Frontal cortex (tissue), 4 donors: ENCODE data around the gene PGBD4. TPM values are rescaled to one million over a fixed set of nuclear protein-coding genes. Genes with fewer than 3 reads are reported as not detected.

Experiments
- DNase-seq, 2 donors: peaks; one replicate each; pipeline ENCODE4 v3.0.0; 2012; ENCODE audit warnings: low spot score in 2 of 2
- FAIRE-seq: peaks from 2 replicates; lab custom pipeline; 2012; peaks lifted over from hg19 to GRCh38; lab: Jason Lieb, UNC
- total RNA-seq: library from RNA; depleted of rRNA; stranded (reverse); fragments of >200 nt; gene quantifications from one replicate; pipeline ENCODE4 v1.2.3, GENCODE V29; 2014
- donor health status: control.
- donor health status: control.
- donor health status: control.

PGBD4 gene
- 4.5 TPM for total RNA-seq

GRCh38 chr15:34101366-34102174 is at the start of gene PGBD4, which contains the start of gene EMC7:
Gene PGBD4 (plus strand): TSS chr15:34102083. CDS start chr15:34102532, 449 bp downstream.
Gene EMC7 (minus strand): TSS chr15:34101862. CDS start chr15:34101839, 23 bp downstream.
- FAIRE-seq (no peak), DNase-seq (peak; percentile 77 to 87)

GRCh38 chr15:34054081-34054707 is 47.7 kb upstream of the PGBD4 start:
- no peak for FAIRE-seq

GRCh38 chr15:34055868-34056595 is 45.9 kb upstream of the PGBD4 start:
- no peak for FAIRE-seq
- no peak for DNase-seq

More at GRCh38 chr15:34054081-34054707, 47.7 kb upstream of the PGBD4 start:
- DNase-seq, result no peak

GRCh38 chr15:34056911-34057310 is 45.0 kb upstream of the PGBD4 start:
- DNase-seq (no peak), FAIRE-seq (no peak)

GRCh38 chr15:34059476-34059875 is 42.4 kb upstream of the PGBD4 start:
- FAIRE-seq (no peak), DNase-seq (no peak)

- DNase-seq, result no peak
- no peak for FAIRE-seq
These were observed 41.9 kb upstream of the PGBD4 start for GRCh38 chr15:34059946-34060345.

GRCh38 chr15:34064438-34064837 is 37.4 kb upstream of the PGBD4 start:
- DNase-seq (no peak), FAIRE-seq (no peak)

GRCh38 chr15:34065261-34065660 is 36.6 kb upstream of the PGBD4 start:
- DNase-seq, result no peak

GRCh38 chr15:34065941-34066340 is 35.9 kb upstream of the PGBD4 start:
- no peak for DNase-seq
- no peak for FAIRE-seq

More at GRCh38 chr15:34065261-34065660, 36.6 kb upstream of the PGBD4 start:
- FAIRE-seq, result no peak

GRCh38 chr15:34070003-34070402 is 31.9 kb upstream of the PGBD4 start:
- FAIRE-seq (no peak), DNase-seq (no peak)

- FAIRE-seq, result no peak
- no peak for DNase-seq
These were observed 25.1 kb upstream of the PGBD4 start for GRCh38 chr15:34076785-34077184.

- no peak for FAIRE-seq
- no peak for DNase-seq
These were observed 23.0 kb upstream of the PGBD4 start for GRCh38 chr15:34078900-34079299.

- no peak for FAIRE-seq
These were observed 22.0 kb upstream of the PGBD4 start for GRCh38 chr15:34079904-34080303.

GRCh38 chr15:34084086-34084485 is 17.8 kb upstream of the PGBD4 start:
- DNase-seq, result peak in 1 of 2 donors; percentile 9
- FAIRE-seq, result no peak

More at GRCh38 chr15:34079904-34080303, 22.0 kb upstream of the PGBD4 start:
- no peak for DNase-seq

GRCh38 chr15:34085746-34086145 is 16.1 kb upstream of the PGBD4 start:
- DNase-seq, result no peak

GRCh38 chr15:34099914-34100313 is 2.0 kb upstream of the PGBD4 start:
- no peak for DNase-seq
- FAIRE-seq, result no peak

More at GRCh38 chr15:34085746-34086145, 16.1 kb upstream of the PGBD4 start:
- no peak for FAIRE-seq

GRCh38 chr15:34102175-34102925 is 467 bp downstream of the PGBD4 start:
- FAIRE-seq, result no peak

GRCh38 chr15:34106423-34106822 is 4.5 kb downstream of the PGBD4 start:
- FAIRE-seq, result no peak

More at GRCh38 chr15:34102175-34102925, 467 bp downstream of the PGBD4 start:
- DNase-seq, result no peak

GRCh38 chr15:34107315-34107714 is 5.4 kb downstream of the PGBD4 start:
- DNase-seq (no peak), FAIRE-seq (no peak)

More at GRCh38 chr15:34106423-34106822, 4.5 kb downstream of the PGBD4 start:
- no peak for DNase-seq
